GM18508 (cell line): ENCODE measurements around the gene FKBP6.
"Not testable (repeated sequence)": the region's sequence is repeated elsewhere in the genome, so short reads cannot be mapped to it uniquely, and the experiment has no call there.

Experiments
- ATAC-seq: cut with Tn5 transposase; IDR thresholded peaks from one replicate; pipeline ENCODE4 v1.9.1; 2021; ENCODE audit warnings: moderate number of reproducible peaks; ENCODE audit not compliant: insufficient read depth, unreplicated experiment

Gene FKBP6

GRCh38 chr7:73323434-73324080 is 4.4 kb upstream of the FKBP6 start:
- ATAC-seq, result not testable (repeated sequence)

DNA sequence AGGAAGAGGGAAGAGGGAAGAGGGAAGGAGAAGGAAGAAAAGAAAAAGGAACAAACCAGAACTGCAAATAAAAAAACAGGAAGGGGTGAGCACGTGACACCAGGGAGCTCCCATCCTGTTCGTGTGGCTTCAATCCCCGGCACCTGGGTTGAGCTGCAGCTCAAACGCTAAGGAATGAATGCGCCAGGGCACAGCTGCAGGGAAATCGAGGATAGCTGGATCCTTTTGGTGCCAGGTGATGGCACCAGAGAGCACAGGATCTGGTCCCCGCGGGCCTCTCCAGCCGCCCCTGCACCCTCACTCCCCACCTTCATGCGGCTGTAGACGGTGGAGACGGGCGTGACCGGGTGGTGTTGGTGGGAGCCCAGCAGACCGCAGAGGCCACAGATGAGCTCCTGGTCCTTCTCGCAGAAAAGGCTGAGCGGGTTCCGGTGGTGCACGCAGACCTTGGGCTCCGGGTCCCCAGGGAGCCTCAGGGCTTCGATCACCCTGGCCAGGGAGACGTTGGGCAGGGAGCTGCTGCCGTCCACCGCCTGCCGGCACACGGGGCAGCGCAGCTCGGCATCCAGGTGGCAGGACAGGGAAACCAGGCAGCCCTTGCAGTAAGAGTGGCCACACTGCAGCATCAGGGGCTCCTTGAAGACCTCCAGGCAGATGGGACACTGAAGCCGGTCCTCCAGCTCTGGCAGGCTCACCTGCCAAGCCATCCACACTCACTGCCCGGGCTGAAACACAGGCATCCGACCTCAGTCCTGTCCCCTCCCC is 3.7 kb upstream of the FKBP6 start:
- ATAC-seq, result not testable (repeated sequence)

DNA sequence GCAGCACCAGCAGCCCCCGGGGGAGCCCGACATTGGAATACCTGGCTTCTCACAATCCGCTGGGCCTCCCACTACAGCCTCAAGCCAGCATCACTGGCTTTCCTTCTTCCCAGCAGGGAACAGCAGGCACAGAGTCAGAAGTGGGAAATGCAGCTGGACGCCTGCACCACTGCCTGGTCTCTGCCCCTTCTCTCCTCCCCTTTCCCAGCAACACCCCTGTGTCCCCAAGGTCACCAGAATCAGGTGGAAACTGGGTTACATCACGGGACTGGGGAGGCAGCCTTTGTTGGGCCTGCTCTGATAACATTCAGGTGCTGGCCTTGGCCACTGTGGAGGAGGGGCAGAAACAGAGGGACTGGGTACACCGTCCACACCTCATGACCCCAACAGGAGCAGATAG is 2.5 kb upstream of the FKBP6 start:
- not testable (repeated sequence) for ATAC-seq

GRCh38 chr7:73327449-73327848 is 512 bp upstream of the FKBP6 start:
- ATAC-seq, result not testable (repeated sequence)

DNA sequence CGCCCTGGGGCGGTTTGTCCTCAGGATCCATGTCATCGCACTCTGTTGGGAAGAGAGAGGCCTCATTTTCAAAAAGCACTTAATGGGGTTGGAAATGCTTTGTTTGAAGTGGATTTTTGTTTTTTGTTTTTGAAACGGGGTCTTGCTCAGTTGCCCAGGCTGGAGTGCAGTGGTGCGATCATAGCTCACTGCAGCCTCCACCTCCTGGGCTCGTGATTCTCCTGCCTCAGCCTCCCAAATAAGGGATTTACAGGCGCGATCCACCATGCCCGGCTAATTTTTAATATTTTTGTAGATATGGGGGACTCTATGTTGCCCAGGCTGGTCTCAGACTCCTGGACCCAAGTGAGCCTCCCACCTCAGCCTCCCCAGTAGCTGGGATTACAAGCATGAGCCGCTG is 735 bp downstream of the FKBP6 start:
- no peak for ATAC-seq

DNA sequence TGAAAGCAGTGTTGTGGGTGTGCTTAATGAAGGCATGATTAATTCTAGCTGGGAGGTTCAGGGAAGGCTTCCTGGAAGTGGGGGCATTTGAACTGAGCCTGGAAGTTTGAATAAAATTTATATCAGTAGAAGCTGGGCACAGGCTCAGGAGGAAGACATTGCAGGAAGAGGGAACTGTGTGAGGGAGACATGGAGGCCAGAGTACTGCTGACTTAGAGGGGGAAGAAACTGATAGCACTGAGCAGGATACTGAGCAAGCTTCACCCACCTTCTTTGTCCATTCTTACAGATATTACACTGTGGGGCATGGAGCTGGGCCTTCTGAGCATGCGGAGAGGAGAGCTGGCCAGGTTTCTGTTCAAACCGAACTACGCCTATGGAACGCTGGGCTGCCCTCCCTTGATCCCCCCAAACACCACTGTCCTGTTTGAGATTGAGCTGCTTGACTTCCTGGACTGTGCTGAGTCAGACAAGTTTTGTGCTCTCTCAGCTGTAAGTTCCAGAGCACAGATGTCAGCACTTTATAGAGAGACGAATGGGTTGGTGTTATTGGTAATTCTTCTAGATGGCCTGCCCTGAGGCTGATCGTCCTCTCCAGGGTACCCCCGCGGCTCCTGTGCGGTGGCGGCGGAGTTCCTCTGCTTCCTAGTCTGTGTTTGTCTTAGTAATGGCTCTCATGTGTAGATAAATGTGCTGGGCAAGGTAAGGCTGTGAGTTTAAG is 2.1 kb downstream of the FKBP6 start:
- ATAC-seq, result no peak

DNA sequence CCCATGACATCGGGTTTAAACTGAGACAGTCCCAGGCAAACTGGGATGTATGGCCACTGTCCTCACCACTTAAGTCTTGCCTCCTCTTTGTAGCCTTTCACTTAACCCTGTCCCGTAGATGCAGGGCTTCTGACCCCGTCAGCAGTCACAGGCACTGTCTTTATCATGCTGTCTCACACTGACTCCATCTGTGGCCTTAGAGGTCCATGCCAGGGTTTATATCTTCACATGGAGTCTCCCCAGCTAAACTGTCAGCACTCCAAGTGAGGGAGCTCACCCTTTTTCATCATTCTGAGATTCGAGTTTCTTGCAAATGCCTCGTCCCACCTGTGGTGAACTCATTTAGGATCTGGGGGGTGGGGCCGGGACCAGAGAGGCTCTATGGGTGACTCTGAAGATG is 2.8 kb downstream of the FKBP6 start:
- ATAC-seq, result no peak

DNA sequence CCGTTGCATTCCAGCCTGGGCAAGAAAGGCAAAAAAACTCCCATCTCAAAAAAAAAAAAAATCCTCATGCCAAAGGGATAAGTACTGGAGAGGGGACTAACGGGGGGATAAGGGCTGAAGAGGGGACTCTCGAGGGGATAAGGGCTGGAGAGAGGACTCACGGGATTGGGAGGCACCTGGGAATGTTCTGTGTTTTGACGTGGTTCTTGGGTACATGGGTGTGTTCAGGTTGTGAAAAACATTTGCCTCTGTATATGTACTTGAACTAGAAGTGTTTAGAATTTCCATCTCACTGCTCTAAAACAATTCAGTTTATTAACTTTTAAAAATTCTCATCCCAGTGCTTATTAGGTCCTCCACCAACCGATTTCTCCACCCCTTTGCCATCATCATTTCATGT is 4.5 kb downstream of the FKBP6 start:
- ATAC-seq, result no peak

DNA sequence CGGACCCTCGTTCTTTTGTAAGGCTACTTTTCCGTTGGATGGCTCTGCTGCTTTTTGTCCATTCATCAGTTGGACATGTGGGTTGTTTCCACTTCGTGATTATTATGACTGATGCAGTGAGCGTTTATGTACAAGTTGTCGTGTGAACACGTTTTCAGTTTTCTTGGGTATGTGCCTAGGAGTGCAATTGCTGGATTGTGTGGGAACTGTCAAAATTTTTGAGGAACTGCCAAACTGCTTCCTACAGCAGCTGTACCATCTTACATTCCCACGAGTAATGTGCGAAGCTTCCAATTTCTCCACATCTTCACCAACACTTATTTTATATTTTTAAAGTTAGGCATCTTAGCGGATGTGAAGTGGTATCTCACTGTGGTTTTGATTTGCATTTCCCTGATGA is 10.4 kb downstream of the FKBP6 start:
- no peak for ATAC-seq

DNA sequence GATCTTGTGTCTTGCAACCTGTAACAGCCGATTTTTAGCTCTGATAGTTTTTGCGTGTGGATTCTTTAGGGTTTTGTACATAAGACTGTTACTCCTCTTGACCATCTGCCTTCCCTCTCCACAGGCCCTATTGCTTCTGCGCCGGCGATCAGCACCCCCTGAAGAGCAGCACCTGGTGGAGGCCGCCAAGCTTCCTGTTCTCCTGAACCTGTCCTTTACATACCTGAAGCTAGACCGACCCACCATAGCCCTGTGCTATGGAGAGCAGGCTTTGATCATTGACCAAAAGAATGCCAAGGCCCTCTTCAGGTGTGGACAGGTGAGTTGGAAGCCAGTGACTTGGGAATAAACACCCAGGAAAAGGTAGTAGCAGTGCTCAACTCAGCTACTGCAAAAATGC is 12.6 kb downstream of the FKBP6 start:
- ATAC-seq, result no peak

DNA sequence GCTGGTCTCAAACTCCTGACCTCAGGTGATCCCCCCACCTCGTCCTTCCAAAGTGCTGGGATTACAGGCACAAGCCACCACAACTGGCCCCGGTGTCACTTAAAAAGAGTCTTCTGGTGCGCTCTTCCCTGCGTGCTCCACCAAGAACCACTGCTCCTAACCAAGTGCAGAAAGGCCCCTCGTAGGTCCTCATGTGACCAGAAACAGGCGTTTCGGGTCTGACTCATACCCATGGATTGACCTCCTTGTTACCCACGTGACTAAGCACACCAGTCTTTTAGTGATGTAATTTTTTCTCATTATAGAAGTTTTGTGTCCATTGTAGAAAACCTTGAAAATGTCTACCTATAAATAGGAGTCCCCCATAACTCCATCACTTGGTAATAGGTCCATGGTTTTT is 13.9 kb downstream of the FKBP6 start:
- ATAC-seq, result no peak

DNA sequence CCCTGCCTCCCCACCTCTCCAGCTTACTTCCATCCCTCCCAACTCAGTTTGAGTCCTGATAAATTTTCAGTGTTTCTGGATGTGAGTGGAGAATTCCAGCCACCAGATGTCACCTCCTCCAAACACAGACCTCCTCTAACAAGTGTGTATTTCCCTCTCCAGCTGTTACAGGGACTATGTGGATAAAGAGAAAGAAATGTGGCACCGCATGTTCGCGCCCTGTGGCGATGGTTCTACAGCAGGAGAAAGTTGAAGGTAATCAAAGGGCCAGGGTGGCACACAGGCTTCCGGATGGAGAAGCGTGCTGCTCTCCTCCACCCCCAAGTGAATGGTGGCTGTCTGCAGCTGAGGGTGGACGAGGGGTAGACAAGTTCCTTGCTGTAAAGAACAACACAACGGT is 14.7 kb downstream of the FKBP6 start:
- ATAC-seq, result no peak

GRCh38 chr7:73343671-73344380 is 15.9 kb downstream of the FKBP6 start:
- no peak for ATAC-seq

DNA sequence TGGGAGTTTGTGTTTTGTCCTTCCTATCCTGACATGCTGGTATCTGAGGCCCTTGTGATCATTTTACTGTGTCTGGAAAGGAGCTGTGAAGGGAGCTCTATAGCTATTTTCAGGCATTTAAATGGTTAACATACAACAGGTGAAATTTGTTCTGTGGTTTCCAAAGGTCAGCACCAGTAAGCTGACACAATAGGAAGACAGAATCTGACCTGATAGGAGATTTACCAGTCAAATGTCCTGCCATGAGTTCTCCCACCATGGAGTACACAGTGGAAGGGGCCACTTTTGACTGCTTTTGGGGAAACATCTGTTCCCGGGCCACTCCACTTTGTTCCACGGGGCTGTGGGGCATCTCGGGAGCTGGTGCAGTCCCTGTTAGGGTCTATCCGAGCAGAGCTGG is 17.6 kb downstream of the FKBP6 start:
- ATAC-seq, result no peak

- no peak for ATAC-seq
Observed at GRCh38 chr7:73345951-73346350, 18.0 kb downstream of the FKBP6 start.

DNA sequence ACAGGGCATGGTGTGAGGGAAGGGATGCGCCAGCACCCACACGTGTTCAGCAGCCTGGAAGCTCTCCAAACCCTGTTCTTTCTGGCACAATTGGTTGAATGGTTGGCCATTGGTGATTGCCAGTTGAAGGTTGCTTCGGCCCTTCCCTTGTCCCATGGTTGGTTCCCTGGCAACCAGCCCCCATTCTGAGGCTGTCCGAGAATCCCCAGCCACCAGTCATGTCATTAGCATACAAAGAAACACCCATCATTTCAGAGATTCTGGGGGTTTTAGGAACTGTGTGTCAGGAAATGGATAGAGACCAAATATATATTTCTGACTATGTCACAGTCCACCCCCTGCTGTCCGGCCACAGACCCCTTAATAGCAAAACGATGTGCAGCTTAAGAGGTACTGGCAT is 21.8 kb downstream of the FKBP6 start:
- ATAC-seq, result no peak

DNA sequence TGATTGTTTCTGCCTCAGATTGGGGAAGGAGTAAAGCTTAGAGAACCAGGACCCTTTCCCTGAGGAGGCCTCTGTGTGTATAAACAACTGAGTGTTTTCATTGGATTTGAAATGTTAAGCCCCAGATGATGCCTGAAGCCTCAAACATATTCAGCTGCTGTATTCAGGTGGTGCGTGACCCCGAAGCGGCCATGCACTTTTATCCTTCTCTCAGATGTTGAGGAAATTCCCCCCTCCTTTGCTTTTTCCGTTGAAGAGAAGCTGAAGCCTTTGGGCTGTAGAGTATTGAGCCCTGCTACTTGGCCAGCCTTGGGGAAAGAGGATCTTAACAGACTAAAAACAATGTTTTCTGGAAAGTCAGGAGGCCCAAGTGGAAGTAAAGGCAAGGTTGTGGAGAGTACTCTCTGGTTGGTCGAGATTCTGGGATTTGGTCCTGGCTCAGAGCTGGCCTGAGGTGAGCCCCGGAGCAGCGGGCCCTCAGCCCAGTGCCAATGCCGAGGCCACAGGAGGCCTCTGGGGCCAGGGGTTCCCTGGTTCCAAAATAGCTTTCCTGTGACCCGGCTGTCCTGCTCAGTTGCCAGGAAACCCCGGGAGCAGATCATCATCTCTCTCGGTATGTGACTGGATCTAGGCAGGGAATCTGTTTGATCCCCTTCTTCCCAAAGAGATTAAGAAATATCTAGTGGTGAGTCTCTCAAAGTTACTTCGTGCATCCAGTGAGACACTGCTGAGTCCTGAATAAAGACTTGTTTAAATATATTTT is 22.5 kb downstream of the FKBP6 start:
- ATAC-seq, result no peak

GRCh38 chr7:73351447-73352167 is 23.6 kb downstream of the FKBP6 start:
- ATAC-seq, result no peak

- ATAC-seq, result no peak
Observed at GRCh38 chr7:73352784-73353183, 24.8 kb downstream of the FKBP6 start.
